Calu3 (cell line): ENCODE measurements around the gene DCN. TPM values are rescaled to one million over a fixed set of nuclear protein-coding genes. Genes with fewer than 3 reads are reported as not detected.

ENCODE experiments used
- BruUV-seq: library from RNA; stranded (reverse); fragments of 400-500 nt; replicated peaks from 2 replicates; lab custom pipeline; 2021; lab: Mats Ljungman, UMichigan
- CTCF ChIA-PET: fragments of 300-600 bp; sonication (Branson Sonifier 250); formaldehyde crosslinking; loops from one replicate; lab custom pipeline; 2022; ENCODE audit warnings: antibody characterized with exemption; lab: Charles Lee
- DNase-seq: peaks from one replicate; pipeline ENCODE4 v3.0.0; 2022
- H3K27ac Mint-ChIP-seq: one replicate; pipeline ENCODE4 v1.8.0; 2022; ENCODE audit warnings: mixed read lengths; ENCODE audit not compliant: unreplicated experiment
- H3K27me3 Mint-ChIP-seq: one replicate; pipeline ENCODE4 v1.8.0; 2022; ENCODE audit warnings: mixed read lengths; ENCODE audit not compliant: unreplicated experiment
- H3K36me3 Mint-ChIP-seq: one replicate; pipeline ENCODE4 v1.8.0; 2022; ENCODE audit warnings: mild to moderate bottlenecking, moderate library complexity, mixed read lengths; ENCODE audit not compliant: insufficient read depth, unreplicated experiment
- H3K4me1 Mint-ChIP-seq: one replicate; pipeline ENCODE4 v1.8.0; 2022; ENCODE audit warnings: mild to moderate bottlenecking, low read depth, mixed read lengths; ENCODE audit not compliant: unreplicated experiment
- H3K4me3 Mint-ChIP-seq: one replicate; pipeline ENCODE4 v1.8.0; 2022; ENCODE audit warnings: mild to moderate bottlenecking, low read depth, moderate library complexity, mixed read lengths; ENCODE audit not compliant: unreplicated experiment
- H3K9me3 Mint-ChIP-seq: one replicate; pipeline ENCODE4 v1.8.0; 2022; ENCODE audit warnings: low read depth, mixed read lengths; ENCODE audit not compliant: unreplicated experiment
- intact Hi-C: fragments of 100-400 bp; cut with micrococcal nuclease; formaldehyde crosslinking; loops from one replicate; pipeline ENCODE4 v1.10.0; 2022; ENCODE audit not compliant: unreplicated experiment
- total RNA-seq: library from RNA; stranded (reverse); gene quantifications from 2 replicates; pipeline ENCODE4 v1.2.3, GENCODE V29; 2022
- TF ChIP-seq, protein P1 (sequence below): fragments of 200-600 bp; IDR thresholded peaks from one replicate; pipeline ENCODE4 v1.8.0; 2022; ENCODE audit warnings: antibody characterized with exemption; ENCODE audit not compliant: unreplicated experiment

Gene DCN
- total RNA-seq, 1 experiment from 2014 or later = not detected

DNA sequence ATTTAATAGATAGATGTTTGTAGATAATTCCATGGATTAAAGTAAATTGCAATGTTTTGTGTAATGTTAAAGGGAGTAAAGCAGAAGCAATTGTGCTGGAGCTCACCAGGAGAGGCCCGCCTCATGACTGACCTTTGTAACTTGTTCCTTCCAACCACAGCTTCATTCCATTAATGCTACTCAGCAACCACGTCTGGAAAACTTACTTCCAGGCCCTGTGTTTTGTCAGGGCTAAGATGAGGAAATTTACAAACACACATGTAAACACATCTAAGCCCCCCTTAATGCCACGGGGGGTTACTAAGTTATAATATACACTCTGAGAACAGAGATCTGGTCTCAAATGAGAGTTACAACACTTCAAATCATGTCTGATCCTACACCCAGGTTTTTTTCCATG, 83.7 kb downstream of the DCN start:
- CTCF ChIA-PET = interaction anchor here (0.8 to 1.0 kb wide), 2 partner anchors 10 to 89 kb away, joined by 3 to 5 read pairs; no protein-coding TSS in a partner anchor
- DNase-seq = peak; percentile 28
- Mint-ChIP-seq H3K4me1 (peaks cover 26% of the 10 kb centered on the region), H3K36me3 (no peaks in the 10 kb centered on the region), H3K27me3 (no peaks in the 10 kb centered on the region), H3K27ac (peak overlapping the region; percentile 65), H3K9me3 (no peaks in the 10 kb centered on the region), H3K4me3 (no peak overlapping the region)
- intact Hi-C loops = no loop called here
- no TSS peak for BruUV-seq
- TF ChIP-seq, protein P1, sequence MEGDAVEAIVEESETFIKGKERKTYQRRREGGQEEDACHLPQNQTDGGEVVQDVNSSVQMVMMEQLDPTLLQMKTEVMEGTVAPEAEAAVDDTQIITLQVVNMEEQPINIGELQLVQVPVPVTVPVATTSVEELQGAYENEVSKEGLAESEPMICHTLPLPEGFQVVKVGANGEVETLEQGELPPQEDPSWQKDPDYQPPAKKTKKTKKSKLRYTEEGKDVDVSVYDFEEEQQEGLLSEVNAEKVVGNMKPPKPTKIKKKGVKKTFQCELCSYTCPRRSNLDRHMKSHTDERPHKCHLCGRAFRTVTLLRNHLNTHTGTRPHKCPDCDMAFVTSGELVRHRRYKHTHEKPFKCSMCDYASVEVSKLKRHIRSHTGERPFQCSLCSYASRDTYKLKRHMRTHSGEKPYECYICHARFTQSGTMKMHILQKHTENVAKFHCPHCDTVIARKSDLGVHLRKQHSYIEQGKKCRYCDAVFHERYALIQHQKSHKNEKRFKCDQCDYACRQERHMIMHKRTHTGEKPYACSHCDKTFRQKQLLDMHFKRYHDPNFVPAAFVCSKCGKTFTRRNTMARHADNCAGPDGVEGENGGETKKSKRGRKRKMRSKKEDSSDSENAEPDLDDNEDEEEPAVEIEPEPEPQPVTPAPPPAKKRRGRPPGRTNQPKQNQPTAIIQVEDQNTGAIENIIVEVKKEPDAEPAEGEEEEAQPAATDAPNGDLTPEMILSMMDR = no peak

GRCh38 chr12:91098461-91098860, 84.2 kb downstream of the DCN start:
- CTCF ChIA-PET = interaction anchor here (1.0 kb wide), 1 partner anchor 89 kb away, joined by 5 read pairs; no protein-coding TSS in a partner anchor
- Mint-ChIP-seq H3K4me1 (peaks cover 26% of the 10 kb centered on the region), H3K9me3 (no peaks in the 10 kb centered on the region), H3K27me3 (no peaks in the 10 kb centered on the region), H3K4me3 (no peak overlapping the region), H3K27ac (no peak overlapping the region), H3K36me3 (no peaks in the 10 kb centered on the region)
- intact Hi-C loops = no loop called here
- DNase-seq = no peak
- BruUV-seq = no TSS peak
- TF ChIP-seq, protein P1 = no peak

DNA sequence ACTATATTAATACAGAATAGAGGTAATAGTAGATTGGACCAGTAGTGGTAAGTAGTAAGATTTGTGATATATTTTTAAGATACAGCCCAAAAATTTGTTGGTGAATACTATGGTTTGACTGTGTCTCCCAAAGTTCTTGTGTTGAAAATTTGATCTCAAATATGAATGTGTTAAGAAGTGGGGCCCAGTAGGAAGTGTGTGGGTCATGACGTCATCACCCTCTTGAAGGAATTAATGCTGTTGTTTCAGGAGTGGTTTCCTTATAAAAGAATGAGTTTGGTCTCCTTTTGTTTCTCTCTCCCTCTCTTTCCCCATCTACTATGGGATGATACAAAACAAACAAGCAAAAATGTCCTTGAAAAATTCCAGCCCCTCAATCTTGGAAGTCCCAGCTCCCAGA, 87.7 kb downstream of the DCN start:
- no peak overlapping the region for H3K27ac Mint-ChIP-seq
- TF ChIP-seq, protein P1 = no peak
- intact Hi-C loops = no loop called here
- H3K36me3 Mint-ChIP-seq = no peaks in the 10 kb centered on the region
- no TSS peak for BruUV-seq
- H3K27me3 Mint-ChIP-seq = no peaks in the 10 kb centered on the region
- CTCF ChIA-PET = no interaction called here
- no peak for DNase-seq
- H3K4me1 Mint-ChIP-seq = peaks cover 26% of the 10 kb centered on the region
- H3K9me3 Mint-ChIP-seq = peaks cover 7% of the 10 kb centered on the region
- no peak overlapping the region for H3K4me3 Mint-ChIP-seq

GRCh38 chr12:91094032-91094662, 88.5 kb downstream of the DCN start:
- no peak for DNase-seq
- BruUV-seq = no TSS peak
- CTCF ChIA-PET = no interaction called here
- H3K36me3 Mint-ChIP-seq = no peaks in the 10 kb centered on the region
- intact Hi-C loops = no loop called here
- H3K4me3 Mint-ChIP-seq = no peak overlapping the region
- H3K4me1 Mint-ChIP-seq = peaks cover 19% of the 10 kb centered on the region
- peaks cover 10% of the 10 kb centered on the region for H3K9me3 Mint-ChIP-seq
- TF ChIP-seq, protein P1 = no peak
- peak overlapping the region; percentile 4 for H3K27ac Mint-ChIP-seq
- no peaks in the 10 kb centered on the region for H3K27me3 Mint-ChIP-seq
